T-helper 17 cell (primary cell): ENCODE results near the gene NOBOX. TPM values are rescaled to one million over a fixed set of nuclear protein-coding genes. Genes with fewer than 3 reads are reported as not detected.
"Not testable (repeated sequence)": the region's sequence is repeated elsewhere in the genome, so short reads cannot be mapped to it uniquely, and the experiment has no call there.

Source experiments
- ATAC-seq: fragments of 150-1000 bp; cut with Tn5 transposase; 2 replicates; pipeline ENCODE4 v1.10.0; 2021; ENCODE audit warnings: mild to moderate bottlenecking, moderate library complexity
- DNase-seq, 3 donors: peaks; one replicate each; pipeline versions ENCODE4 v3.0.0 to v3.0.0-alpha.2; 2020 to 2021
- H3K9me3 ChIP-seq: one replicate; pipeline ENCODE4 v1.7.0; 2013; ENCODE audit warnings: low read length, mild to moderate bottlenecking; ENCODE audit not compliant: control insufficient read depth, poor library complexity, severe bottlenecking
- H3K27ac Mint-ChIP-seq: one replicate; pipeline ENCODE4 v1.8.0; 2022; ENCODE audit warnings: mild to moderate bottlenecking, moderate library complexity, mixed read lengths
- H3K27me3 Mint-ChIP-seq: one replicate; pipeline ENCODE4 v1.8.0; 2022; ENCODE audit warnings: mixed read lengths
- H3K36me3 Mint-ChIP-seq: one replicate; pipeline ENCODE4 v1.8.0; 2022; ENCODE audit warnings: low read depth, mixed read lengths
- H3K4me1 Mint-ChIP-seq: one replicate; pipeline ENCODE4 v1.8.0; 2022; ENCODE audit warnings: mild to moderate bottlenecking, mixed read lengths
- H3K4me3 Mint-ChIP-seq: one replicate; pipeline ENCODE4 v1.8.0; 2022; ENCODE audit warnings: mild to moderate bottlenecking, moderate library complexity, mixed read lengths
- total RNA-seq, 4 donors: library from RNA in 2 of 4; stranded (reverse) in 2 of 4; gene quantifications; one replicate each; pipeline ENCODE4 v1.2.3 and lab custom pipeline; 2022 to 2026

Gene NOBOX
- total RNA-seq (not detected), total RNA-seq (lab: John Stamatoyannopoulos, UW) (0 to 0.08 reads per million in 2 donors)

DNA sequence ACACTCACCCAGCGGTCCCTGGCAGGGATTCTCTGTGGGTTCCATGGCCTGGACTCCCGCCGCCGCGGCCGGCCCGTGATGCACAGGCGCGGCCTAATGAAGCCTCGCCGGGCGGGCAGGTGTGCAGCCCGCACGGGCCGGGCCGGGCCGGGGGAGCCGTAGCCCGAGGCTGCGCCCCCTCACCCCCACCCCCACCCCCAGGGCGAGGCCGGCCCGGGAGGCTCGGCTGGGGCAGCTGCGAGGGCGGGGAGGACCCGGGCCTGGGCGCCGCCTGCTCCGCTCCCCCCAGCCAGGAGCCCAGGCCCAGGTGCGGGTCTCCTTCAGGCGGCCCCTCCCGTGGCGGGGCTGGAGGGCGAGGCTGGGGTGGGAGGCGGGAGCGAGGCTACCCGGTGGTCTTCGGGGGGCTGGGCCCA lies at the start of gene NOBOX:
NOBOX (minus strand) TSS at position 45 of the 413 bp plus-strand sequence.
- Mint-ChIP-seq H3K27ac (no peak within 1 kb of the TSS), H3K4me3 (no peak within 1 kb of the TSS), H3K36me3 (no peaks in the 10 kb centered on the region), H3K4me1 (peaks cover 6% of the 10 kb centered on the region), H3K27me3 (peaks cover 56% of the 10 kb centered on the region)
- H3K9me3 ChIP-seq, result no peaks in the 10 kb centered on the region
- ATAC-seq (no peak), DNase-seq (no peak)

DNA sequence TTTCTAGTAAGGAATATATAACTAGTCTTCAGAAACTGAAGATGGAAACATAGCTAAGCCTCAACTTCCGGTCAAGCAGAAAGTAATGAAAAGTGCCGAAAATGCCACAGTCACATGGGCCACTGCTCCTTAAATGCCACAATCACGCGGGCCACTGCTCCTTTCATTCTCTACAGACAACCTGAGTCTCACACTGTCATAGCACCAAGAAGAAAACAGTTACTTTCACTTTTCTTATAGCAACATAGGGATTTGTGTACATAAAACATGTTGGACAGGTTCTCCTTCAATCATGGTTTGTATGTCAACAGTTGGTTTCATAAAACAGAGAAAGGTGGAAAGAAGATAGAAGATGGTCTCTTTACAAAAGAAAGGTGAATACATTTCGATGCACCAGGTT lies 48.6 kb upstream of the NOBOX start:
- Mint-ChIP-seq H3K27me3 (no peaks in the 10 kb centered on the region), H3K27ac (no peak overlapping the region), H3K36me3 (peaks cover 3% of the 10 kb centered on the region), H3K4me3 (no peak overlapping the region), H3K4me1 (no peaks in the 10 kb centered on the region)
- ATAC-seq, result no peak
- H3K9me3 ChIP-seq, result peaks cover 5% of the 10 kb centered on the region
- no peak for DNase-seq

DNA sequence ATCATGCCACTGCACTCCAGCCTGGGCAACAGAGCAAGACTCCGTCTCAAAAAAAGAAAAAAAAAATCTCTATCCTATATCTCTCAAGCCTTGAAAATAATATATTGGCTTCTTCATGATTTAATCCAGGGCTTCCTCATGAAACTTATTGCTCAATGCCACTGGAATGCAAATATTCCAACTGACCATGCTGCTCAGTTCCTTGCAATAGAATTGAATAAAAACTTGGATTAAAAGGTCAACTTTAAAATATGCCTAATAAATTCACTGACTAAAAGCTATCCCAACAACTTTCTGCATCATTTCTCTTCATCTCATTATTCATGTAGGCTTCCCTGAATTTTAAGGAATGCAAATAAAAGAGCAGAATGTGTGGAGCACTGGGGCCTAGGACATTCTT lies 42.1 kb upstream of the NOBOX start:
- Mint-ChIP-seq H3K36me3 (peaks cover 3% of the 10 kb centered on the region), H3K4me3 (no peak overlapping the region), H3K4me1 (no peaks in the 10 kb centered on the region), H3K27ac (no peak overlapping the region), H3K27me3 (no peaks in the 10 kb centered on the region)
- DNase-seq, result no peak
- no peaks in the 10 kb centered on the region for H3K9me3 ChIP-seq
- ATAC-seq, result no peak

DNA sequence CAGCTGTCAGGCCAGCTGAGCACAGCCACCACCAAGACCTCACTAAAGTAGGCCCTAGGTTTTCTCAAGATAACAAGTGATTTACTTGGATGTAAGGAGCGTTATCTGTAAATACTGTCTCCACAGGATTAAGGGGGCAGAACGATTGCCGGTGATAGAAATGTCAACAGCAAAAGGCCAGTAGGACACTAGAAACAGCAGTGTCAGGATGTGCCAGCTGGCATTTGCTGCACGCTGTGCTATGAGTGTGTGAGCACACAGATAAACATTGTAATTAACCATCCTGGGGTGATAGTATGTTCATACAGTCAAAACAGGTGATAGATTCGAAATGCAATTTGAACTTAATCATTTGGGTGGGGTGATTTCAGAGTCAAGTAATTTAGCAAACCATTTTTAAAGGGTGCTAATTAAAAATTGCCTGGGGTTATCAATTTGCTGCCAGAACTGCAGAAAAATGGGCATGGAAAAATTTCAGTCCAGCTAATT lies 36.3 kb upstream of the NOBOX start:
- no peak overlapping the region for H3K27ac Mint-ChIP-seq
- H3K4me3 Mint-ChIP-seq, result no peak overlapping the region
- no peaks in the 10 kb centered on the region for H3K9me3 ChIP-seq
- ATAC-seq (no peak), DNase-seq (no peak)
- peaks cover under 1% of the 10 kb centered on the region for H3K27me3 Mint-ChIP-seq
- no peaks in the 10 kb centered on the region for H3K4me1 Mint-ChIP-seq
- H3K36me3 Mint-ChIP-seq, result no peaks in the 10 kb centered on the region

DNA sequence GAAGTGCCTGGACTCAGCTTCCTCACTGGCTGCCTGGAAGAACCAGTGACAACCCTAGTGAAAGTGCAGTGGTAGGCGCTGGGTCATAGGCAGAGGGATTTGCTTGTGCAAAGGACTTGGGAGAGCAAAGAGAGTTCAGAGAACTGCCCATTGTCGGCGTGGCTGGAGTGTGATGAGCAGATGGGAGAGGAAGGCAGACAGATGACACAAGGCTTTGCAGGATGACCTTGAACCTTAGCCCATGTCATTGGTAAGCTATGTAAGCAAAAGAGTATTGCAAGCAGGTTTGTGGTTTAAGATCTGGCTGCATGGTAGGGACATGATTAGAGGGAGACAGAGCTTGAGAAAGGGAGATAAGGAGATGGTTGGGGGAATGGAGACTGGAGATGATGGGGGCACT lies 35.3 kb upstream of the NOBOX start:
- no peak overlapping the region for H3K27ac Mint-ChIP-seq
- DNase-seq (no peak), ATAC-seq (no peak)
- peak overlapping the region; percentile 52 for H3K4me3 Mint-ChIP-seq
- H3K27me3 Mint-ChIP-seq, result peaks cover 10% of the 10 kb centered on the region
- no peaks in the 10 kb centered on the region for H3K4me1 Mint-ChIP-seq
- no peaks in the 10 kb centered on the region for H3K9me3 ChIP-seq
- H3K36me3 Mint-ChIP-seq, result no peaks in the 10 kb centered on the region

DNA sequence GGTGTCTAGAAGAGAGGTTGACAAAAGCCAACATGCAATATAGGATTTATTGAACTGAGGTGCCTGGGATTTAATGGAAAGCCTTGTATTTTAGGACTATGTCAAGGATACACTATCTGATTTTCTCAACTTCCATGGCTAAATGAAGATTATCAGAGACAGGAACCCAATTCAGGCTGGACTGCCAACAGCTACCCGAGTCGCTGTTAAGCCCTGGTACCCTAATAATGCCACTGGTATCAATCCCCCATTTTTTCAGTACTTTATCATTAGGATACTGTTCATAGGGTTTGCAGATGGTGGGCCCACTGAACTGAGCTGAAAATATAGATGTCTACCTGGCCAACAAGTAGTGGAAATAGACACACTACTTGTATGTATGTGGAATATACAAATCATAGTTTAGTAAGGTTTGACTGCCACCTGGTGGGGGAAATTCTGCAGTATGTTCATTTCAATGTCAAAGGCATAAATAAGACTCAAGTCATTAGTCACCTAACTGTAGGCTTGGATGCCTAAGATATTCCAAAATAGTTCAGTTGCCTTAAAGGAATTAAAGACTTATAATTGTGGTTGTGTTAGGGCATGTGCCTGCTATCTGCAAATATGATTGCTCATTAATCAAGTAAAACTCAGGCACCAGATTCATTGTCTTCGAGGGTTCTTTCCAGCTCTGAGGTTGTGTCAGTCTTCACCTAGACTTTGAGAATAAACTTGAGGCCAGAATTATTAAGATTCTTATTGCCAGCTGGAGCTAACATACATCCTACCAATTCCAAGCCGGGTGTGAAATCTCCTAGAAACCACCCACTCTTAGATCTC lies 34.1 kb upstream of the NOBOX start:
- H3K9me3 ChIP-seq, result no peaks in the 10 kb centered on the region
- Mint-ChIP-seq H3K36me3 (no peaks in the 10 kb centered on the region), H3K4me3 (no peak overlapping the region), H3K27me3 (peaks cover 18% of the 10 kb centered on the region), H3K4me1 (no peaks in the 10 kb centered on the region), H3K27ac (no peak overlapping the region)
- ATAC-seq (peak; percentile 50), DNase-seq (peak in 1 of 3 donors; percentile 23)

DNA sequence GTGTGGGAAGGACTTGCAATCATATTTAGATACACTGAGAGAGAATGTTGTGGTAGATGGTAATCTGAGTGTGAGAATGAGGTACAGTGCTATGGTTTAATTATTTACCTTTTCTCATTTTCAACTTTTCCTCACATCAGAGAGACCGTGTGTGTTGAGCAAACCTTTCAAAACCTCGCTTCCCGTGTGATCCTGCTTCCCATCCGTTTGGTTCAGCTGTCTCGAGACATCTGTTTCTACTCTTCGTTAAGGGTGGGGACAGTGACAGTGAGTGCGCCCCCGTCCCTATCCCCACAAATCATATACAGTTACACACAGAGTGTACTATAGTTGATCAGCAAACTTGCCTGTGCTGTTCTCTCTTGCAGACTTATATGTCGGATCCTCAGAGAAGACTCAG lies 33.0 kb upstream of the NOBOX start:
- H3K36me3 Mint-ChIP-seq, result no peaks in the 10 kb centered on the region
- ATAC-seq, result no peak
- H3K9me3 ChIP-seq, result no peaks in the 10 kb centered on the region
- DNase-seq, result no peak
- H3K4me1 Mint-ChIP-seq, result no peaks in the 10 kb centered on the region
- peaks cover 18% of the 10 kb centered on the region for H3K27me3 Mint-ChIP-seq
- no peak overlapping the region for H3K4me3 Mint-ChIP-seq
- no peak overlapping the region for H3K27ac Mint-ChIP-seq

DNA sequence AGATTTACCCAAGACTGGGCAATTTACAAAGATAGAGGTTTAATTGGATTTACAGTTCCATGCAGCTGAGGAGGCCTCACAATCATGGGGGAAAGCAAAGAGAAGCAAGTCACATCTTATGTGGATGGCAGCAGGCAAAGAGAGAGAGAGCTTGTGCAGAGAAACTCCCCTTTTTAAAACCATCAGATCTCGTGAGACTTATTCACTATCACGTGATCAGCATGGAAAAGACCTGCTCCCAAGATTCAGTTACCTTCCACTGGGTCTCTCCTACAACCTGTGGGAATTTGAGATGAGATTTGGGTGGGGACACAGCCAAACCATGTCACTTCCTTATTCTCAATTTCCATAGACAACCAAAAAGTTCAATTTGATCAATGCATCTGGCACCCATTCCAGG lies 24.9 kb upstream of the NOBOX start:
- H3K4me3 Mint-ChIP-seq, result no peak overlapping the region
- no peaks in the 10 kb centered on the region for H3K9me3 ChIP-seq
- DNase-seq, result no peak
- no peaks in the 10 kb centered on the region for H3K4me1 Mint-ChIP-seq
- ATAC-seq, result no peak
- no peak overlapping the region for H3K27ac Mint-ChIP-seq
- peaks cover 6% of the 10 kb centered on the region for H3K36me3 Mint-ChIP-seq
- H3K27me3 Mint-ChIP-seq, result peaks cover 4% of the 10 kb centered on the region

DNA sequence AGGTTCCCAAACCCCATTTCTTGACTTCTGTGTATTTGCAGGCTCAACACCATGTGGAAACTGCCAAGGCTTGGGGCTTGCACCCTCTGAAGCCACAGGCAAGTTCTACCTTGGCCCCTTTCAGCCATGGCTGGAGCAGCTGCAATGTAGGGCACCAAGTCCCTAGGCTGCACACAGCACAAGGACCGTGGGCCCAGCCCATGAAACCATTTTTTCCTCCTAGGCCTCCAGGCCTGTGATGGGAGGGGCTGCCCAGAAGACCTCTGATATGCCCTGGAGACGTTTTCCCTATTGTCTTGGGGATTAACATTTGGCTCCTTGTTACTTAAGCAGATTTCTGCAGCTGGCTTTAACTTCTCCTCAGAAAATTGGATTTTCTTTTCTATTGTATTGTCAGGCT lies 24.0 kb upstream of the NOBOX start:
- H3K9me3 ChIP-seq, H3K27ac Mint-ChIP-seq, DNase-seq, H3K4me3 Mint-ChIP-seq, H3K27me3 Mint-ChIP-seq, H3K36me3 Mint-ChIP-seq, ATAC-seq, H3K4me1 Mint-ChIP-seq: not testable (repeated sequence)

DNA sequence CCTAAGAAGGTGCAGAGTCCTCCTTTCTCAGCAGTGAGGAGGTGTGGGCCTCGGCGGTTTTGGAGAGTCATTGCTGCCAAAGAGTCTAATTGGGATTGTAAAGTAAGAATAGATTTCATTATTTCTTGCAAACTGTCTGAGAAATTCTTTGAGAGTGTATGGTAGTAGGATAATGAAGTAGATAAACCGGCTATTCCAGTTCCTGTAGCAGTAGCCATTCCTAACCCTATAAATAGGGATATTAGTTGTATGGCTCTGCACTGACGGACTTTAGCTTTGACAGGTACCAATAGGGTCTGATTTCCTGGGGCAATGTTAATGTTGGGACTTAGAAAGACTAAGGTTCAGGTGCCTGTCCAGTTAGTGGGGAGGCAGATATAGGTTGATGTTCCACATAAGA lies 15.4 kb upstream of the NOBOX start:
- H3K36me3 Mint-ChIP-seq, H3K27ac Mint-ChIP-seq, H3K4me1 Mint-ChIP-seq, H3K4me3 Mint-ChIP-seq, H3K9me3 ChIP-seq, ATAC-seq, DNase-seq: not testable (repeated sequence)
- H3K27me3 Mint-ChIP-seq, result peaks cover 33% of the 10 kb centered on the region

DNA sequence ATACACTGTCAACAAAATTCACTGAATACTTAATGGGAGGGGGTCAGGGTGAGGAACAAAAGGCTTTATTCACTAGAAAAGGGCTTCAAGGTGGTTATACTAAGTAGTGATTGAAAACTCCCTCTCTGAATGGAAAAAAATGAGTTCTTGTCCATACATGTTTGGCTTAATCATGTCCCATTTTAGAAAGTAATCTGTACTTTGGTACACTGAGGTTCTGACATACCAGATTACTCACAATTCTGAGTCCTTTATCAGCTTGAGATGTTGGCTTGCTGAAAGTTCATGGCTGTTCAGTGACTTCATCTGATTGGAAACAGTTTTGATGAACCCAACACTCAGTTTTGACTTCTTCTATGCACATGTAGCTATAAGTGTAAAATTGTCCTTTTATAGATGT lies 12.8 kb upstream of the NOBOX start:
- Mint-ChIP-seq H3K4me1 (peaks cover 4% of the 10 kb centered on the region), H3K4me3 (no peak overlapping the region), H3K27ac (no peak overlapping the region), H3K36me3 (peaks cover 2% of the 10 kb centered on the region), H3K27me3 (peaks cover 35% of the 10 kb centered on the region)
- ATAC-seq (no peak), DNase-seq (no peak)
- no peaks in the 10 kb centered on the region for H3K9me3 ChIP-seq

DNA sequence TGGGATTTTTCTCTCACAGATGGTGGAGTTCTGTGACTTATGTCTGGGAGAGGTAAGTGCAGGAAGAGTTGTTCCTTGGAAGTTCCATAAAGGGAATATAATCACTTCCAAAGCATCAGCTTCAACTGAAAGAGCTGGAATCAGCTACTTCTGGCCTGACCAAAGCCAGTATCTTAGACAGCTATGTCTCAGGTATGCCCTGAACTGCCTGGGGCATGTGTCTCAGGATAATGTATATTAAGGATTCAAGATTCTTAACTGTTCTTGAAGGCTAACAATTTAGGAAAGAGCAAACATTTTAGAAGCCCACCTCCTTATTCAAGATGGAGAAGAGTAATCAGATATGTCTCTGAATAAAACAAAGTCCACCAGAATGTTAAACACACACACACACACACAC lies 12.4 kb upstream of the NOBOX start:
- peaks cover 2% of the 10 kb centered on the region for H3K36me3 Mint-ChIP-seq
- H3K27me3 Mint-ChIP-seq, result peaks cover 38% of the 10 kb centered on the region
- no peak overlapping the region for H3K27ac Mint-ChIP-seq
- no peaks in the 10 kb centered on the region for H3K9me3 ChIP-seq
- H3K4me3 Mint-ChIP-seq, result no peak overlapping the region
- no peak for ATAC-seq
- DNase-seq, result no peak
- peaks cover 5% of the 10 kb centered on the region for H3K4me1 Mint-ChIP-seq

DNA sequence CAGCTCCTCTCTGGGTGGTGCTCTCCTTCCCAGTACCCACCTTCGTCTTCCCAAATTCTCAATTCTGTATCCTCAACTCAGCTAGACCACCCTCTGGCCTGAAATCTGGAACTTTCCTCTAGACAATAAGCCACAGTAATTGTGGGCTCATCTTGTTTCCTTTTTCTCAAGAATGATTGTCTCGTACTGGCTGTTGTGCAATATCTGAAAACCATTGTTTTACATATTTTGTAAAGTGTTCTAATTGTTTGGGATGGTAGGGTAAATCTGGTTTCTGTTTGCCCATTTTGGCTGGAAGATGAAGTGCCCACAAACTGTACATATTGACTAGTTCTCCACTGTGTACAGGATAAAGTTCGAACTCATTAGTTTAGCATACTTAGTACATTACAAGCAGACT lies 11.3 kb upstream of the NOBOX start:
- Mint-ChIP-seq H3K36me3 (peaks cover 2% of the 10 kb centered on the region), H3K4me1 (peaks cover 9% of the 10 kb centered on the region), H3K27me3 (peaks cover 48% of the 10 kb centered on the region), H3K27ac (no peak overlapping the region), H3K4me3 (no peak overlapping the region)
- ATAC-seq (no peak), DNase-seq (no peak)
- H3K9me3 ChIP-seq, result no peaks in the 10 kb centered on the region

DNA sequence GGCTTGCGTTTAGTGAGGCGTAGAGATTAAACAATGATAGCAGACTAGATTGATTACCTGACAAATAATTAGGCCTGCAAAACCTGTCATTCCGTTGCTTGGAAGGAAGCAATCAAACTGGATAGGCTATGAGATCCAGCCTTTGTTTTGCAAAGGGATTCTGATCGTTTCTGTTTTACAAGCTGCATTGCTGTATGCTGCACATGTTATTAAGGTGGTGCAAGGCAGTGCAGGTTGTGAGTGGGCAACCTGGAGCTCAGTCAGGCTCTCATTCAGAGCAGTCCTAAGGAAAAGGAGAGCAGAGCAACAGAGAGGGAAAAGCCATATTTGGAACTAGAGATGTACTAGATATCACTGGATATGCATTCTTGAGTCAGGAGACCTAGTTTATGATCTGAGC lies 6.9 kb upstream of the NOBOX start:
- ATAC-seq, result no peak

More for the DNA sequence above, 6.9 kb upstream of the NOBOX start:
- Mint-ChIP-seq H3K27me3 (peaks cover 58% of the 10 kb centered on the region), H3K36me3 (no peaks in the 10 kb centered on the region), H3K4me3 (no peak overlapping the region), H3K4me1 (peaks cover 12% of the 10 kb centered on the region), H3K27ac (no peak overlapping the region)
- no peaks in the 10 kb centered on the region for H3K9me3 ChIP-seq
- no peak for DNase-seq
